HG03108 (cell line): Measurements from ENCODE around the gene NSD1.
"Not testable (repeated sequence)": the region's sequence is repeated elsewhere in the genome, so short reads cannot be mapped to it uniquely, and the experiment has no call there.

Experiments used
- ATAC-seq: cut with Tn5 transposase; IDR thresholded peaks from one replicate; pipeline ENCODE4 v1.9.1; 2021; ENCODE audit warnings: moderate library complexity; ENCODE audit not compliant: unreplicated experiment

The NSD1 gene

DNA sequence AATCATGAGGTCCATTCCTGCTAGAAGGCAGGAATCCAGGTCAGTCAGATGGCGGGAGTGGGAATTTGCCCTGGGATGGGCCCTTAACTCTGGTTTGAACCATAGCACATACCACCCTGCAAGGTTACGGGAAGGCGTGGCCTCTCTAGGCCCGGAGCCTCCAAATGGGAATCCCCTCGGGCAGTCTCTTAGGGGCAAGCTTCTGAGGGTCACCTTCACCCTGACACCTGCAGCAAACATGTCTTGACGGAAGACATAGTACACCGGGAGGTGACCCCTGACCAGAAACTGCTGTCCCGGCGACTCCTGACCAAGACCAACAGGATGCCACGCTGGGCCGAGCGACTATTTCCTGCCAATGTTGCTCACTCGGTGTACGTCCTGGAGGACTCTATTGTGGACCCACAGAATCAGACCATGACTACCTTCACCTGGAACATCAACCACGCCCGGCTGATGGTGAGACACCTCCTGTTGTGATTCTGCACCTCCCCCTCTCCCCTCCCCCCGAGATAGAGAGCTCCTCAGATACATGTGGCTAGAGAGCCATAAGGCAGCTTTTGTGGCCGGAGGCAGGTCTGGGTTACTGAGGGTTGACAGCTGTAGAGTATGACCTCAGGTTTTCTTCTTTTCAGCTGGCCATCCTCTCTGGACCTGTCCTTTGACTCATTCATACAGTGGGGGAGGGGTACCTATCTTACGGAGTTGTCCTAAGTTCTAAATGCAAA is 171.0 kb downstream of the NSD1 start:
- ATAC-seq, result no peak

DNA sequence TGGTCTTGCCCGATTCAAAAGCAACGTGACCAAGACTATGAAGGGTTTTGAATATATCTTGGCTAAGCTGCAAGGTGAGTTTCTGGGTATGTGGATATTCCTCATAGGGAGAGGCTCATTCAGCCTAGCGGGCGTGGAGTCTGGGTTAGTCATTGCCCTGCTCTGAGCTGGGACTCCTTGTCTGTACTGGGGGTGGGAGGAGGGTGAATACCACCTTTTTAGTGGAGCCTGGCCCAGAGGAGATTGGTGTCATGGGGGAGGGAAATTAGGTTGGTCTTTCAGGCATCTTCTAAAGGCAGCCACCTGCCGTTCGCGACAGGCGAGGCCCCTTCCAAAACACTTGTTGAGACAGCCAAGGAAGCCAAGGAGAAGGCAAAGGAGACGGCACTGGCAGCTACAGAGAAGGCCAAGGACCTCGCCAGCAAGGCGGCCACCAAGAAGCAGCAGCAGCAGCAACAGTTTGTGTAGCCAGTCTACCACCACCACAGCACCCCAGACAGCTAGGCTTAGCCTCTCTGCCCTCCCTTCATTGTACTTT is 172.6 kb downstream of the NSD1 start:
- not testable (repeated sequence) for ATAC-seq

- no peak for ATAC-seq
These were observed 173.3 kb downstream of the NSD1 start for GRCh38 chr5:177306674-177307543.

- ATAC-seq, result no peak
These were observed 174.2 kb downstream of the NSD1 start for GRCh38 chr5:177307544-177308363.

DNA sequence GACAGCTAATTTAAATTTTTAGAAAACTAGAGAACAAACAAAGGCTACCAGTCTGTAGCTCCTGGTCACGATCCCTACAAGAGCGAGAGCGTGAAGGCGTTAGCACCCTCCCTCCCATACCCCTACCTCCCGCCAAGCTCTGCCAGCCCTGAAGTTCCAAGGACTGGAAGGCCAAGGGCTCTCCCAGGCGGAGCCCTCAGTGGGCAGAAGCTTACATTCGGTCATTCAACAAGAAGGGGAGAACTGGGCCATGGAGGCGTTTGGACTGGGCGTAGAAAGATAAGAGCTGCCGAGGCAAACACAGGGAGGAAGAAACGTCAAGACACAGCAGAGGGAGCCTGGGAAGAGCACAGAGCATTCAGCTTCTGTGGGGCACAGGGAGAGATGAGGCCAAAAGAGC is 175.2 kb downstream of the NSD1 start:
- ATAC-seq, result no peak

DNA sequence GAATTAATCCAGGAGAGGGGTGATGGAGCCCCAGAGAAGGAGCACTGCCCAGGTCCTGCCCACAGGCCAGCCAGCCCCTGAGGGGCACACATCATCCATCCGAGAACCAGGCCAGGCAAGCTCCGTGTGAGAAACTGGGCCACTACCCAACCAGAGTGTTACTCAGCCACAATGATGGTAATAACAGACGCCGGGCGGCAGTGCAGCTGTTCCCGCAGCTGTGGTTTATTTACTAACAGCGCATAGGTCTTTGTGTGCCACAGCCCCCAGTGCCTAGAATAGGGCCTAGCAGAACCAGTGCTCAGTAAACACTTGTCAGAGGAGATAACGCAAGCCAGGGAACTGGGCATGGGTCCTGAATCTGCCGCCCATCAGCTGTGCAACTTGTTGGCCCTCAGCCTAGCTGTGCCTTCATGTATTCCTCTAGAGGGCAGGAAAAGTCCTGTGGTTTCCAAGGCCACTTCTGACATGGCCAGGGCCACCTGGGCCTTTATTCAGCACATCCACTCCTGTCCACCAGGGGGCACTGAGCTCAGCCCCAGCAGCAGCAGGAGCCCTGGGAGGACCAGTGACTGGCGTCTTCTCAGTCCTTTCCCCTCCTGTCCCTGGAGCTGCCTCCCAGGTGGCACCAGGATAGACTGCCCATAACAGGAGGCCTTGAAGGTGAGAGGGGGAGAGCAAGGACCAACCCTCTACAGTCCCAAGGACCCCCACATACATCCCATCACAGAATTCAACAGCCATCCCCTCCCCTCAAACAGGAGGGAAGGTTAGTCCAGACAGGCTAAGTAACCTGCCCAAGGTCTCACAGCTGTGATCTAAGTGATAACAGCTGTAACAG is 176.0 kb downstream of the NSD1 start:
- ATAC-seq, result no peak

- no peak for ATAC-seq
These were observed 176.8 kb downstream of the NSD1 start for GRCh38 chr5:177310332-177310731.

DNA sequence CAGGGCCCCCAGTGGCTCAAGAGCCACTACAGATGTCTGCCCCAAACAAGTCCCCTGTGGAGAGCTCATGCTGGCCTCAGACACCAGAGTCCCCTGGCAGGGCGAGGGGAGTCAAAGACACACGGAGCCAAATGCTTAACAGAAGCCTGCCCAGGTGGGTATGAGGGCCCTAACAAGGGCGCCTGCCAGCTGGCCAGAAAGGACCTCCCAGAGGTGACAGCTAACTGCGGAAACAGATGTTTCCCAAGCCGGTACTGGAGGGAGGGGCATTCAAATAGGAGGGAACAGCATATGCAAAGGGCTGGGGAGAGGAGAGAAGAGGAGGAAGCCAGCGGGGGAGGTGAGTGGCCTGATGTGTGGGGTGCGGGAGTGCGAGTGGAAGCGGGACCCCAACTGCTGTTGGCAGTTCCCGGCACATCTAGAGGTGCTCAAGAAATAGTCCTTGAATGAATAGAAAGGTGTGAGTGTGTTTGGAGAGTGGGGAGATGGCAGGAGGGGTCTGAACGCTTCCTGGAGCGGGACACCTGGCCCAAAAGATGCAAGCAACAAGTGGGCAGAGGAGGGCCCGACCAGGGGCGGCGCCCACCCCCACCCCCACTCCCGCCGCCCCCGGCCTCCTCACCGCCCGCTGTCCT is 177.3 kb downstream of the NSD1 start:
- no peak for ATAC-seq

DNA sequence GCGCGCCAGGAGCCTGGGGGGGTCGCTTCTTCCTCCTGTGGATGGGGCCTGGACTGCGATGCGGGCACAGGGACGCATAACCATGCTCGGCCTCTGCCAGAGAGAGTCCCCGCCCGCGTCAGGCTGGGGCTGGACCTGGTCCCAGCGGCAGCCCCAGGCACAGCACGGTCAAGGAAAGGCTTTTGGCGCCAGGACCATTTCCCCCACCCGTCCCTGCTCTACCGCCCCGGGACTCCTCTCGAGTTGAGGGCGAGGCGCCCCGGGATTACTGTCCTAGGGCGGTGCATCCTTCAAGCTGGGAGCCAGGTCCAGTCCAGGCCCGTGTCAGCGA is 177.8 kb downstream of the NSD1 start:
- ATAC-seq, result no peak

- ATAC-seq, result peak; percentile 70
These were observed 178.4 kb downstream of the NSD1 start, which contains the start of gene MXD3 for GRCh38 chr5:177311723-177312648. Gene MXD3, minus strand, starts transcription at chr5:177311898. Its CDS starts 68 bp downstream, at chr5:177311830.

GRCh38 chr5:177312649-177313181 is 179.1 kb downstream of the NSD1 start:
- ATAC-seq, result peak; percentile 20

DNA sequence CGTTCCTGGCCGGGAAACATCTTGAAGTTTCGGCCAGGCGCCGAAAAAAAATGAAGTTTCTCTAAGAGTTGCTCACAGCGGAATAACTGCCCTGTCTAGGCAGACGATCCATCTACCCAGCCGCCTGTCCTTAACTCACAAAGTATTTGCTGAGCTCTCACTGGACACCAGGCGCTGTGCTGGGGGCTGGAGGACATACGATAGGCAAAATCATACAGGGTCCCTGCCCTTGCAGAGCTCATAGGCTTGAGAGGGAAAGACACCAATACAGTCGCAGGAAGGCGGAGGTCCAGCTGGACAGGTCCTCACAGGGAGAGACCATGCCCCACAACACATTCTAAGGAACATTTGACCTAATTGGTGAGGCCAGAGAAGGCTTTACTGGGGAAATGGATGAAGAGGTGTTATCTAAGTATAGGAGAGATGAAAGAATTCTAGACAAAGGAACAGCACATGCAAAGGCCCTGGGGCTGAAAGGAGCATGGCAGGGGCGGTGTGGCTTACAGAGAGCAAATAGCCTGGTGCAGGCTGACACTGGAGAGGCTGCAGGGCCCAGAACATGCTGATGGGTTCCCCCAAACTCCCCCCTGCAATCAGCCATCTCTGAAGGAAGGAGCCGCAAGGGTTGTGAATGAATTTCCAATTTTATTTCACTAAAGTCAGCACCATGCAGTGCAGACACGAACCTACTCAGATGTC is 180.1 kb downstream of the NSD1 start:
- no peak for ATAC-seq

DNA sequence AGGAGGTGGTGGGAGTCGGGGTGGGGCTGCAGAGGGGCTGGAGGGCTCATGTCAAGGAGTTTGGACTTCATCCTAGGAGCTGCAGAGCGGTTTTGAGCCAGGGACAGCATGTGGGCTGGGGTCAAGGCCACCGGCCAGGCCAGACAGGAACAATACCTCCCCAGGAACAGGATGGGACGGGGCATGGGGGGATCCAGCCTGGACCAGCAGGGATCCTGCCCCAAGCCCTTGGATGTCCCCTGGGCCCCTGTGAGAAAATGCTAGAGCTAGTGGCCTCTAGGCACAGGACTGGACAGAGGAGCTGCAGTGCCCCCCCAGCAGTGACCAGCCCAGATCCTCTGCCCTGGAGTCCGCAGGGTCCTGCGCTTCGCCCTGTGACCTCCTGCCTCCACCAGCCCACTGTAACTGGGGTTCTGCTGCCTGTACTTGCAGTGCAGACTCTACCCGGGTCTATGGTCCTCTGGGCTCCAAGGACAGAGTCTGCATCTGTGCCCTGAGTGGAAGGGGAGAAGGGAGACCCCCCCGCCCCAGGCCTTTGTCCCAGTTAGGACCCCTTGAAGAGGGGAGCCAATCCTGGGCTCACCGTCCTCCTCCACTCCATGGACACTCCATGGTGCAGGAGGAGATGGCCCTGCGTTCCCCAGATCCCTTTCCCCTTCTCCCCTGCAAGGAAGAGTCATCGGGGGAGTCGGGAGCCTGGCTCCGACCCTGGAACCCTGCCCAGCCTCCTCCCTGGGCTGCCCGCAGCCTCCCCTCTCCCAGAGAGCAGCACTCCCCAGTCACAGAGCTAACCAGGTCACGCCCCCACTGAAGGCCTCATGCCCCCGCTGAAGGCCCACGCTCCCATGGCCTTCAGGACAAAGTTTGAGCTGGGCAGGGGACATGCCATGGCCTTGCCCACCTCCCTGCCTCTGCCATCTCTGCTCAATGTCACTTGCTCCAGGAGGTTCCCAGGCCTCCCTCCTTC is 181.1 kb downstream of the NSD1 start:
- no peak for ATAC-seq

DNA sequence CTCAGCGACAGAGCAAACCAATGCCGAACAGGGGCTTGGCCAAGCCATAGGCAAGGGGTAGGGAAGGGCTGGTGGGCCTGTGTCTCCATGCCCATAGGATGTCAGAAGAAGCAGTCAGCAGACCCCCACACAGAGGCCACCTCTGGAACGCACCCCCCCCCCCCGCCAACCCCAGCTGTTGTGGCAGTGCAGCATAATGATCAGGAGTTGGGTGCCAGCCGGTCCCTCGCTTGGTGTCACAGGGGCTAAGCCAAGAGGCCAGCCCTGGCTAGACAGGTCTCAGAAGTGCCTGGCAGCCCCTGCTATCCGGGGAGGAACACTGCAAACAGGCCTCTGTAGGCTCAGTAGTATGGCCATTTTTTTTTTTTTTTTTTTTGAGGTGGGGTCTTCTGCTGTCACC is 181.8 kb downstream of the NSD1 start:
- ATAC-seq, result no peak

GRCh38 chr5:177316005-177316404 is 182.4 kb downstream of the NSD1 start:
- ATAC-seq, result no peak

DNA sequence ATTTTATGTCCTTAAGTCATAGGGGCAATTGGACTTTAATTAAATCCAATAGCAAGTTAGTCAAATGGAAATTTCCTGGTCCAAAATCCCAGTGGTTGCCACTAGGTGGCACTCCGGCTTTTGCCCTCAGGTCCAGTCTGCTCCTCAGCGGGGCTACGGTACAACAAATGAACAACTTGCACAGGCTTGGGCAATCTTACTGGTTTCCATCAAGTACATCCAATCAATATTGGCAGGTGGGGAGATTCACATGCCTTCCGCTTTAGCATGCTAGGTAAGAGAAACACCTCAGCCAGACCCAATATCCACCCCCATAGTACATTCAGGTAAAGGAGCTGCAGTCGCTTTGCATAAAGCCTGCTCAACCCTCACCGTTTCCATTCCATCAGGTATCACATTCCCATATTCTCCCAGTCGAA is 184.4 kb downstream of the NSD1 start:
- no peak for ATAC-seq
